ENCODE measurements around the gene FLYWCH2. TPM values are rescaled to one million over a fixed set of nuclear protein-coding genes. Genes with fewer than 3 reads are reported as not detected.

The FLYWCH2 gene
- 19.8 and 20.2 TPM in 2 replicates for total RNA-seq (2016; rRNA removed; fragmentation: Illumina TruSeq; extraction: Trizol)
- total RNA-seq (2016; cell fraction: cytosol; rRNA removed; fragmentation: Illumina TruSeq; extraction: Trizol; ENCODE audit: low read depth) = 13.2 and 27.5 TPM in 2 replicates
- 17.6 and 22.1 TPM in 2 replicates for total RNA-seq (2016; cell fraction: insoluble cytoplasmic fraction; rRNA removed; fragmentation: Illumina TruSeq; extraction: Trizol)
- total RNA-seq (2016; cell fraction: membrane; rRNA removed; fragmentation: Illumina TruSeq; extraction: Trizol) = 15.1 and 28.9 TPM in 2 replicates
- 7.3 and 8.3 TPM in 2 replicates for total RNA-seq (2016; cell fraction: nucleus; rRNA removed; fragmentation: Illumina TruSeq; extraction: Trizol)
- polyA plus RNA-seq (2011; rRNA removed) = 16.9 and 17.3 TPM in 2 replicates
- 20.3 and 34.0 TPM in 2 replicates for polyA plus RNA-seq (2011; cell fraction: cytosol; rRNA removed)
- 18.3 and 20.0 TPM in 2 replicates for polyA plus RNA-seq (2011; cell fraction: nucleus; rRNA removed)
- polyA plus RNA-seq (2012) = 10.2 and 14.8 TPM in 2 replicates
- polyA plus RNA-seq (2016; cell fraction: cytosol; fragmentation: Illumina TruSeq; extraction: Trizol; ENCODE audit: low read depth) = 15.2 and 26.7 TPM in 2 replicates
- 21.6 and 24.2 TPM in 2 replicates for polyA plus RNA-seq (2016; cell fraction: insoluble cytoplasmic fraction; fragmentation: Illumina TruSeq; extraction: Trizol; ENCODE audit: low read depth)
- polyA plus RNA-seq (2016; cell fraction: membrane; fragmentation: Illumina TruSeq; extraction: Trizol; ENCODE audit: low read depth) = 15.5 and 29.2 TPM in 2 replicates
- polyA plus RNA-seq (2016; cell fraction: nucleus; fragmentation: Illumina TruSeq; extraction: Trizol; ENCODE audit: insufficient read depth, low read depth) = 16.2 and 16.3 TPM in 2 replicates
- polyA minus RNA-seq (2011; rRNA and poly(A)+ RNA removed; ENCODE audit: low replicate concordance) = 9.8 and 35.9 TPM in 2 replicates
- polyA minus RNA-seq (2011; cell fraction: cytosol; rRNA and poly(A)+ RNA removed) = 10.9 and 11.7 TPM in 2 replicates
- 4.0 and 4.9 TPM in 2 replicates for polyA minus RNA-seq (2011; cell fraction: nucleus; rRNA and poly(A)+ RNA removed)
- Bru-seq, nascent RNA = percentile 50 among the genes with signal in this experiment
- percentile 46 among the genes with signal in this experiment for BruChase-seq, experiment 1, labeled RNA remaining after a 6-hour chase
- percentile 41 among the genes with signal in this experiment for BruChase-seq, experiment 2, labeled RNA remaining after a 2-hour chase
- long read RNA-seq, experiment 1, transcript FLYWCH2-202 (4 exons, 1,036 nt) = major isoform, 42 of 45 reads
- long read RNA-seq, experiment 1, partial matches to known transcripts = 1 of 45 reads
- long read RNA-seq, experiment 1, other reads (novel, unspliced or antisense) = 2 of 45 reads
- long read RNA-seq, experiment 2, transcript FLYWCH2-202 (4 exons, 1,036 nt) = major isoform, 34 of 48 reads
- long read RNA-seq, experiment 2, partial matches to known transcripts = 7 of 48 reads
- long read RNA-seq, experiment 2, other reads (novel, unspliced or antisense) = 7 of 48 reads

- FAIRE-seq (peak; percentile 96), ATAC-seq (peak; percentile 96), DNase-seq (ENCODE audit: low spot score) (peak; percentile 96)
- Histone ChIP-seq H2AFZ (ENCODE audit: low read length) (peak within 1 kb of the TSS; percentile 66), H4K20me1 (ENCODE audit: insufficient read depth, low read length) (no peaks in the 10 kb centered on the region), H3K4me1 (ENCODE audit: insufficient read depth, low read length) (peaks cover 9% of the 10 kb centered on the region), H3K27ac (ENCODE audit: extremely low read length, insufficient read depth, low read length) (peak within 1 kb of the TSS; percentile 76), H3K4me2 (ENCODE audit: low read depth, low read length) (peak within 1 kb of the TSS; percentile 79), H3K36me3 (replicated peaks in 1 of 2; ENCODE audit: control insufficient read depth in 1 of 2, insufficient read depth in 2 of 2, low read length in 2 of 2) (no peaks in the 10 kb centered on the region), H3K9ac (ENCODE audit: insufficient read depth, low read depth, low read length) (peak within 1 kb of the TSS; percentile 91), H3K79me2 (ENCODE audit: insufficient read depth, low read length) (peaks cover 8% of the 10 kb centered on the region), H3K27me3 (ENCODE audit: control insufficient read depth in 1 of 2, insufficient read depth in 2 of 2, low read length in 2 of 2) (no peaks in the 10 kb centered on the region), H3K9me3 (ENCODE audit: low read length) (no peaks in the 10 kb centered on the region), H3K4me3 (replicated peaks in 1 of 3; ENCODE audit: insufficient read depth in 1 of 3, low read depth in 2 of 3, low read length in 3 of 3) (peak within 1 kb of the TSS; percentile 86 to 95 (median 94))
- intact Hi-C loops (cut with micrococcal nuclease; ENCODE audit: unreplicated experiment) = loop anchor here (2.0 kb wide), 1 partner anchor 22 kb away; no protein-coding TSS in a partner anchor
- 0% methylated on average over 26 of the region's 73 CpGs for WGBS (ENCODE audit: low lambda C conversion rate)
- ChIA-PET POLR2A (interaction anchor here (0.5 to 3.4 kb wide), 17 partner anchors 8 to 201 kb away, joined by 3 to 96 read pairs (median 6); partner anchors contain the start of genes FLYWCH1, KCTD5, SRRM2 and ZG16B), CTCF (ENCODE audit: low intra/inter-chr PET ratio, low total read pairs) (interaction anchor here (1.1 kb wide), 1 partner anchor 25 kb away, joined by 3 read pairs; no protein-coding TSS in a partner anchor)
- no TSS peak for BruUV-seq (replicated peaks)
- in situ Hi-C loops (cut with HindIII; ENCODE audit: extremely low pct_ligation_motif_present, low pct_unique_long_range_greater_than_20kb) = no loop called here
- TF ChIP-seq RBFOX2 (IDR thresholded peaks at IDR 0.05; ENCODE audit: low read depth, low read length) = peak; percentile 86
- TF ChIP-seq ZNF44 (CRISPR knock-in tag; IDR thresholded peaks at IDR 0.05) = 0 out of 2 replicates have a peak, but pooled peaks have one; percentile 47
- no peak for TF ChIP-seq SETDB1 (CRISPR knock-in tag; IDR thresholded peaks at IDR 0.05; ENCODE audit: borderline replicate concordance)
- no peak for TF ChIP-seq RORA (CRISPR knock-in tag; IDR thresholded peaks at IDR 0.05)
- peak; percentile 25 for TF ChIP-seq SKI (IDR thresholded peaks at IDR 0.05; ENCODE audit: partially characterized antibody)
- TF ChIP-seq PBX3 (CRISPR knock-in tag; IDR thresholded peaks at IDR 0.05; ENCODE audit: borderline replicate concordance) = no peak; the same call in 1 of the 2 replicates
- 0 out of 2 replicates have a peak, but pooled peaks have one; percentile 63 for TF ChIP-seq PAWR (CRISPR knock-in tag; IDR thresholded peaks at IDR 0.05; ENCODE audit: borderline replicate concordance)
- TF ChIP-seq ARID3A (IDR thresholded peaks at IDR 0.05; ENCODE audit: low read depth, low read length) = no peak
- peak; percentile 24; the same call in 1 of the 2 replicates for TF ChIP-seq HIC2 (CRISPR knock-in tag; IDR thresholded peaks at IDR 0.05; ENCODE audit: low read depth)
These were observed at the start of gene FLYWCH2 for GRCh38 chr16:2882650-2883457. Gene FLYWCH2, plus strand, starts transcription at chr16:2883215. Its CDS starts 13,235 bp downstream, at chr16:2896450.

All from HepG2 (cell line).